Right lobe of liver (tissue), 4 donors: ENCODE measurements around the gene MYEOV.

Experiments used
- CTCF ChIP-seq, 4 donors: fragments of 200-600 bp in 3 of 4; fragments of 450-650 bp in 1 of 4; IDR thresholded peaks; one replicate each; pipeline versions ENCODE4 v1.5.1 to v1.8.0; 2016 to 2022; ENCODE audit warnings: antibody characterized with exemption in 4 of 4, mild to moderate bottlenecking in 2 of 4
- POLR2A ChIP-seq: fragments of 450-650 bp; IDR thresholded peaks from one replicate; pipeline ENCODE4 v1.6.1; 2017; ENCODE audit warnings: antibody characterized with exemption, mild to moderate bottlenecking
- donor health status: DM: no; HTN: no; CAD: no.
- donor health status: DM: no; HTN: no; CAD: no.
- donor health status: DM: no; HTN: yes; CAD: no.

DNA sequence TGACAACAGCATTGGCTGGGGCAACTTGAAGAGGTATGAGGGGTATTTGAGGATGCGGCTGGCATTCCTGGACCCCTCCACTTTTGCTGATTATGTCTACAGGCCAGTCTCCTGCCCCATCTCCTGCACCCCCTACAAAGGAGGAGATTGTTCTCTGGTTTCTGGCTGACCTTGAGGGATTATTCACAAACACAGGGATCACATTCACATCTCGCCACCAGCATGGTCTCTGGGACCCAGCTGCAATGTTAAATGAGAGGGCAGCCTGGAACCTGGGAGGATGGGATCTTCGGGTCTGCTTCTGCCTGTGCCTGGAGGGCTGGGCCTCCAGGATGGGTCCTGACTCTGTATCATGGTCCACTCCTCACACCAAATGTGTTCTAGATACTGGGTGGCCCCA lies 32.8 kb upstream of the MYEOV start:
- no peak for TF ChIP-seq CTCF (IDR thresholded peaks at IDR 0.05)
- no peak for TF ChIP-seq POLR2A
